ENCODE data around the gene GSDME. TPM values are rescaled to one million over a fixed set of nuclear protein-coding genes. Genes with fewer than 3 reads are reported as not detected.

GSDME gene
- total and polyA plus RNA-seq, 12 donors: 2.6 to 70.6 (median 6.3) TPM

DNA sequence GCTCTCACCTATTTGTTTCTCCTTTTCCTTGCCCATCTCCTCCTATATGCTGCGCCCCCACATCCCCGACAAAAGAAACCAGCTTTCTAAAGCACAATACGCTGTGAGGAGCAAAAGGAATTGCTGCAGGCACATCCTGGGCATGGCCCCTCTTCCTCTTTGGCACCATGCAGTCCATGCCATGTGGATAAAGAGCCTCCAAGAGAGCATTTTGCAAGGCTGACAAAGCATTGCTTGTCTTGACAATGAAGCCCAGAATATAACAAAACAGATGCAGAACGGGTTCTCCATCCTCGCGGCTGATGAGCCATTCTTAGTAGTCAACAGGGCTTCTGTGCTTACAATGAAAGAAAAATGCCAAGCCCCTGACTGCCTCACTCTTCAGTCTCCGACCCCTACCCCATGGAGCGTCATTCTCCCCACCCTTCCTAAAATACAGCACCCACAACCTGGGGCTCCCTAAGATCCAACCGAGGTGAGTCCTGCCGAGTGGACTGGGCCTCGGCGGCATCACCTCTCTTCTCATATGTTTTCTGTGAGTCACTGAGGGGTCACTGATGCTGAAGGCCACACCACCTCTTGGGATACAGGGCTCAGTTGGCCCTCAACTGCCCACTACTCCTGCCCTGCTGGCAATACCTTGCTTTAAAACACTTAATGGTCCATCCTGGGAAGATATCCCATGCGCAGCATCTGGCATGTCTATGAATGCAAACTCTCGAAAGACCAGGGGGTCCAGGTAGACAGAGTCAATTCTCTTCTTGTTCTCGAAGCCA lies 47.5 kb downstream of the GSDME start:
- 90 to 95% (median 94%) methylated on average over 15 of the region's 15 CpGs for WGBS, 4 donors
- no peak for DNase-seq
- Histone ChIP-seq H3K36me3 (replicated peaks in 1 of 2) (no peaks in the 10 kb centered on the region), H3K4me1 (replicated peaks in 1 of 2) (no peaks in the 10 kb centered on the region), H3K9me3 (replicated peaks in 1 of 3) (no peaks in the 10 kb centered on the region), H3K27ac (no peak overlapping the region), H3K4me3 (no peak overlapping the region), H3K27me3 (no peaks in the 10 kb centered on the region)
- intact Hi-C loops (cut with DNase I): no loop called here
- no peak for TF ChIP-seq POLR2A (IDR thresholded peaks at IDR 0.05)
- TF ChIP-seq, protein P1, sequence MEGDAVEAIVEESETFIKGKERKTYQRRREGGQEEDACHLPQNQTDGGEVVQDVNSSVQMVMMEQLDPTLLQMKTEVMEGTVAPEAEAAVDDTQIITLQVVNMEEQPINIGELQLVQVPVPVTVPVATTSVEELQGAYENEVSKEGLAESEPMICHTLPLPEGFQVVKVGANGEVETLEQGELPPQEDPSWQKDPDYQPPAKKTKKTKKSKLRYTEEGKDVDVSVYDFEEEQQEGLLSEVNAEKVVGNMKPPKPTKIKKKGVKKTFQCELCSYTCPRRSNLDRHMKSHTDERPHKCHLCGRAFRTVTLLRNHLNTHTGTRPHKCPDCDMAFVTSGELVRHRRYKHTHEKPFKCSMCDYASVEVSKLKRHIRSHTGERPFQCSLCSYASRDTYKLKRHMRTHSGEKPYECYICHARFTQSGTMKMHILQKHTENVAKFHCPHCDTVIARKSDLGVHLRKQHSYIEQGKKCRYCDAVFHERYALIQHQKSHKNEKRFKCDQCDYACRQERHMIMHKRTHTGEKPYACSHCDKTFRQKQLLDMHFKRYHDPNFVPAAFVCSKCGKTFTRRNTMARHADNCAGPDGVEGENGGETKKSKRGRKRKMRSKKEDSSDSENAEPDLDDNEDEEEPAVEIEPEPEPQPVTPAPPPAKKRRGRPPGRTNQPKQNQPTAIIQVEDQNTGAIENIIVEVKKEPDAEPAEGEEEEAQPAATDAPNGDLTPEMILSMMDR (IDR thresholded peaks at IDR 0.05): no peak

DNA sequence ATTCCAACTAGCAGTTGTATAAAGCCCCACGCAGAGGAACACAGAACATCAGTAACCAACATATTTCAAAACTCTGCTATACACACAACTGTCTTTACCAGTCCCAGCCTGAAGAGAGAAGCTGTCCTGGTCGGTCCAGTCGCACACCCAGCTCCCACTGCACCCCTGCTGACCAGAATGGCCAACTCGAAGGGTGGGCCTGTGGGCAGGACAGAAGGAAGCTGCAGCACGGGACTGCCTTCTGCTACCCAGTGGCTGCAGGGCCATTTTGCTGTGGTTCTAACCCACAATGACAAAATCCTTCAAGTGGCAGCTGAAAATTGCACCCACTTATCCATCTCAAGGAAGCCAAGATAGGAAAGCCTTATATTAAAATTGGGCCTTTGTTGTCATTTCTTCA lies 48.2 kb downstream of the GSDME start:
- intact Hi-C loops (cut with DNase I): no loop called here
- no peak for TF ChIP-seq POLR2A (IDR thresholded peaks at IDR 0.05)
- TF ChIP-seq, protein P1 (IDR thresholded peaks at IDR 0.05): no peak
- Histone ChIP-seq H3K27ac (no peak overlapping the region), H3K4me3 (no peak overlapping the region), H3K4me1 (replicated peaks in 1 of 2) (no peaks in the 10 kb centered on the region), H3K36me3 (replicated peaks in 1 of 2) (no peaks in the 10 kb centered on the region), H3K27me3 (no peaks in the 10 kb centered on the region), H3K9me3 (replicated peaks in 1 of 3) (no peaks in the 10 kb centered on the region)
- WGBS, 4 donors: 87 to 93% (median 92%) methylated on average over 3 to 5 of the region's 5 CpGs
- DNase-seq: no peak

DNA sequence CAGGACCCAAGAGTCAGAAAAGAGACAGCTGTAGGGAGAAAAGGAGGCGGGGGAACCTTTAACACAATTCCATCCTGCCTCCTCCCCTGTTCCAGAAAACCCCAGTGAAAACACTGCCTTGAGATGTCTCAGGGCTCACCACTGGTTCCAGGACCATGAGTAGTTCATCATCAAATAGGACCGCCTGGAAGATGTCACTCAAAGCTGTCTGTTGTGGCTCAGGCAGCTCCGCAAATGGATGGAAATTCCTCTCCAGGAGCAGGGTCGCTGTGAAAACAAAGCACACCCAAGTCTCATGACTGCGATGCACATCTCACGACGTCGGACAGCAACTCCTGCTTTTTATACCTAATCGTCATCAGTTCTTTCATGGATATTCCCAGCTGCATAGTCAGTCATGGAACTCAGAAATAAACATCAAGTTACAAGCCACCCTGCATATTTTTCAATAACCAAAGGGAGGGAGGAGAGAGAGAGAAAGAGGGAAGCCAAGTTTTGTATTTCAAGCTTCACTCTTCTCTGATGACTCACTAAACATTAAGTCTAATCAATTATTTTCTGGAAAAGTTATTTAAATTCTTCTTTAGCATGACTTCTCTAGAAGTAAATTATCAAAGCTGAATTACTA lies 49.2 kb downstream of the GSDME start:
- Histone ChIP-seq H3K4me1 (replicated peaks in 1 of 2) (no peaks in the 10 kb centered on the region), H3K36me3 (replicated peaks in 1 of 2) (no peaks in the 10 kb centered on the region), H3K27me3 (no peaks in the 10 kb centered on the region), H3K9me3 (replicated peaks in 1 of 3) (no peaks in the 10 kb centered on the region), H3K27ac (no peak overlapping the region), H3K4me3 (no peak overlapping the region)
- TF ChIP-seq POLR2A (IDR thresholded peaks at IDR 0.05): no peak
- TF ChIP-seq, protein P1 (IDR thresholded peaks at IDR 0.05): no peak
- intact Hi-C loops (cut with DNase I): no loop called here
- 72 to 83% (median 79%) methylated on average over 9 of the region's 9 CpGs for WGBS, 4 donors
- no peak for DNase-seq

DNA sequence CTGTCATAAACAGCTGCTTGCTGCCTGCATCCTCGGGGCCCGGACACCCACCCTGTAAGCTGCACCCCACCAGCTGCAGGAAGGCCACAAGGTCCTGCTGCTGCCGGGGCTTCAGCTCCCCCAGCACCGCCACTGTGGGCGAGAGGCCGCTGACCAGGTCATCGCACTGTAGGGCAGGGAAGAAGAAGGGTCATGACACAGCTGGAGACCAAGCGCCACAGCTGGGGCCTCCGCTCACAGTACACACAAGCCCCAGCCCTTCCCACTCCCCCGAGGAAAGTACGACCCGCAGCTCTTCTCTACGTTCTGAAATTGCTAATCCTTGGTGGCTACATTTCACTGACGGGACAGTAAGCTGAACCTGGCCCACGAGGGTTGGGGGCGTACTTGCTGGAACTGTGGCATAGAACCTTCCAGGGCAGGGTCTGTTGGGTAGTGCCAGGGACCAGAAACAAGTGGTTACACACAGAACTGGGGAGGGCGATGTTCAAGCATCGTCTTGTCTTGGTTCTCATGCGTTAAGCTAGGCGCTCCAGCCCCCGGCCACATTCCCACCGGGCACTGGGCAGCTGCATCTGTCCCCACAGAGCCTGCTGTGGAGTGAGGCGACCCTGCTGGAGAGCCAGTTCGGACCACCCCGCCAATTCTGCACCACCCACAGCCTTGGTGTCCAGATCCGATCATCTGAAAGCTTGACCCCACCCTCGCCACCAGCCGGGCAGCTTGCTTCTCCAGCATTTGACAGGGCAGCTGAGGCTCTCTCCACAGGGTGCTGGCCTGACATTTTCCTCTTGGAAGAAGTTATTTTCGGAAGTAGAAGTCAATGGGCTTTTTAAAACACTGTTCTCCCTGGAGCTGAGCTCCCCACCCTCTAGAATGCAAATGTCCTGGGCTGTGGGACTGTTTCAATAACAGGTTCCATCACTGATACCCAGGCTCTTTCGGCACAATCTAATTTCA lies 50.8 kb downstream of the GSDME start:
- TF ChIP-seq POLR2A (IDR thresholded peaks at IDR 0.05): no peak
- TF ChIP-seq, protein P1 (IDR thresholded peaks at IDR 0.05): no peak
- Histone ChIP-seq H3K4me3 (no peak overlapping the region), H3K4me1 (replicated peaks in 1 of 2) (no peaks in the 10 kb centered on the region), H3K27me3 (no peaks in the 10 kb centered on the region), H3K27ac (no peak overlapping the region), H3K9me3 (replicated peaks in 1 of 3) (no peaks in the 10 kb centered on the region), H3K36me3 (replicated peaks in 1 of 2) (no peaks in the 10 kb centered on the region)
- intact Hi-C loops (cut with DNase I): no loop called here
- 90 to 93% (median 91%) methylated on average over 17 to 30 of the region's 30 CpGs for WGBS, 4 donors
- DNase-seq: no peak
